SK-N-MC (cell line): ENCODE results near the gene BCKDHB.

Source experiments
- DNase-seq: peaks from one replicate; pipeline ENCODE4 v3.0.0-alpha.2; 2011; ENCODE audit warnings: low read depth, low spot score
- H3K27ac ChIP-seq: fragments of 200-600 bp; sonication (generic); 2 replicates; pipeline ENCODE4 v1.5.1; 2016; ENCODE audit warnings: mixed run types
- H3K36me3 ChIP-seq: fragments of 200-600 bp; sonication (generic); 2 replicates; pipeline ENCODE4 v1.6.1; 2017; ENCODE audit warnings: antibody characterized with exemption, low read length, mixed read lengths; ENCODE audit not compliant: insufficient read depth
- H3K4me3 ChIP-seq: fragments of 200-600 bp; sonication (generic); 2 replicates; pipeline ENCODE4 v1.5.1; 2016
- H3K9ac ChIP-seq: fragments of 200-600 bp; sonication (generic); 2 replicates; pipeline ENCODE4 v1.8.0; 2017; ENCODE audit warnings: mixed run types, mixed read lengths; ENCODE audit not compliant: insufficient read length
- H3K9me3 ChIP-seq: fragments of 200-600 bp; sonication (generic); 2 replicates; pipeline ENCODE4 v1.6.1; 2017; ENCODE audit warnings: low read depth, mild to moderate bottlenecking, antibody characterized with exemption, low read length, moderate library complexity, mixed read lengths
- EZH2 ChIP-seq: fragments of 200-600 bp; sonication (generic); IDR thresholded peaks from one replicate; pipeline ENCODE4 v1.6.1; 2017; ENCODE audit warnings: antibody characterized with exemption
- FOXP2 ChIP-seq: optimal IDR thresholded peaks from 2 replicates; pipeline ENCODE3; 2011; ENCODE audit warnings: mild to moderate bottlenecking, moderate library complexity; ENCODE audit not compliant: insufficient read depth; ENCODE audit errors: extremely low read length, control extremely low read depth
- POLR2AphosphoS5 ChIP-seq: IDR thresholded peaks from 2 replicates; pipeline ENCODE4 v1.6.1; 2012; ENCODE audit warnings: mild to moderate bottlenecking, low read depth, low read length, borderline replicate concordance

BCKDHB gene

DNA sequence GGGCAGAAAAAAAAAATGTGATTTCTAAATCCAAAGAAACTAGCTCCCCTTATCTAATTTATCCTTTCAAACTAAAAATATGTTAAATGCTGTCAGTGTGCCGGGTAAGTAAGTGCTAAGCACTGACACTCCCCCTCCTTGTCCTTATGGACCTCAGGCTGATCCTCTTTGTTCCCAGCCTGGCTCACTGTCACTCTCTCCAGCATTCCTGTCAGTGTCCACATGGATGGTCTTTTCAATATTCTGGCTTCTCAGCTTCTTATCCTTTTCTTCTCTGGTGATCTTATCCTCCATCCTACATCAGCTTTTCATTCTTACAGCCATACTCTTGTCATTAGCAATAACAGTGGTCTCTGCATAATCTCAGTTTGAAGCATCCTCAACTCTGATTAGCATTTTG lies 55.0 kb downstream of the BCKDHB start:
- no peaks in the 10 kb centered on the region for H3K36me3 ChIP-seq
- H3K4me3 ChIP-seq: no peak overlapping the region
- DNase-seq: no peak
- TF ChIP-seq POLR2AphosphoS5: no peak
- no peak for TF ChIP-seq FOXP2
- no peak overlapping the region for H3K27ac ChIP-seq
- H3K9ac ChIP-seq: no peak overlapping the region
- no peaks in the 10 kb centered on the region for H3K9me3 ChIP-seq

DNA sequence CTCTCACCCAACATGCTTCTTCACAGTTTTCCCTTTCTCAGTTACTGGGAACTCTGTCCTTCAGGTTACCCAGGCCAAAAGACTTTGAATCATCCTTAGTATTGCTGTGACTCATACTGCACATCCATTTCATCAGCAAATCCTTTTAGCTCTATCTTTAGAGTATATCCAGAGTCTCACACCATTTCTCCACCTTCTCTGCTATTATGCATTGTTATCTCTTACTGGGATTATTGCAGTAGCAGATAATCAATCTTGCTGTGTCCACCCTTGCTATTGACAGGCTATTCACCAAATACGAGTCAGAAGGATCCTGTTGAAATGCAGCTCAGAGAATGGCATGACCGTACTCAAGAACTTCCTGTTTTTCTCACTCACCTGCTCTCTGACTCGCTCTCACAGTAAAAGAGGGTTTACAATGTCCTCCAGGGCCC lies 57.3 kb downstream of the BCKDHB start:
- Histone ChIP-seq H3K9me3 (no peaks in the 10 kb centered on the region), H3K9ac (no peak overlapping the region), H3K4me3 (no peak overlapping the region), H3K27ac (no peak overlapping the region), H3K36me3 (0 out of 2 replicates have a peak, but pooled peaks cover 2% of the 10 kb centered on the region)
- TF ChIP-seq FOXP2: no peak
- DNase-seq: no peak

- no peak overlapping the region for H3K27ac ChIP-seq
- H3K9me3 ChIP-seq: no peaks in the 10 kb centered on the region
- 0 out of 2 replicates have a peak, but pooled peaks cover 2% of the 10 kb centered on the region for H3K36me3 ChIP-seq
- H3K4me3 ChIP-seq: no peak overlapping the region
- H3K9ac ChIP-seq: no peak overlapping the region
- no peak for TF ChIP-seq EZH2
- no peak for TF ChIP-seq POLR2AphosphoS5
- no peak for TF ChIP-seq FOXP2
- DNase-seq: no peak
Observed at GRCh38 chr6:80165143-80165542, 58.7 kb downstream of the BCKDHB start.

DNA sequence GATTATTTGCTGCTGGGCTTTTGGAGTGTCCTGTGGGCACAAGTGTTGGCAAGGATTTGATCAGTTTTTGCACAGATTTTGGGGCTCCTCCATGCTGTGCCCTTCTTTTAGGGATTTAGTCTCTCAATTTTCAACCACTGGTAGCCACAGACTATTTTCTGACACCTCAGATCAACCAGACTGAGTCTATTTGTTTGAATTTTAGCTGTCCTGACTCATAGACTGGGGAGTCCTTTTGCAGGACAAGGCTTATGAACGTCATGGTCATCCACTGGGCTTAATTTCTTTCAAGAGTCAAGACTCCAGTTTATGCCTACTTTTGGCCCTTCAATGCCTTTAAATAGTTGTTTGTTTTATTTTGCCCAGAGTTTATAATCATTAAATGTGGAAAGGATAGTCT lies 59.3 kb downstream of the BCKDHB start:
- TF ChIP-seq POLR2AphosphoS5 (no peak), FOXP2 (no peak), EZH2 (no peak)
- no peak overlapping the region for H3K9ac ChIP-seq

DNA sequence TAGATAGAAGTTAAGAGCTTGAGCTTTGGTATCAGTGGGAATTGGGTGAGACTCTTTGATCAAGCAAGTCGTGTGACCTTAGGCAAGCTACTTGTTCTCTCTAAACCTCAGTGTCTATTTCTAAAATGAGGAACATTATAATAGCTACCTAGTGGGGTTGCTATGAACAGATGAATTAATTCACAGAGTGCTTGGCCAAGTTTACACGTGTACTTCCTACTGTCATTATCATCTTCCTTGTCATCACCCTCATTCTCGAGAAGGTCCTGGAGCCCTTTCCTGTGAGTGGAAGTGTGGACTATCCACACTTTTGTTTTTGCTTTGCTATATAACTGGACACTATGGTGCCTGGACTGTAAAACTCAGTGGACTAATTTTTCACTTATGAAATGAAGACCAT lies 64.0 kb downstream of the BCKDHB start:
- DNase-seq: no peak
- no peaks in the 10 kb centered on the region for H3K9me3 ChIP-seq
- TF ChIP-seq POLR2AphosphoS5: no peak
- TF ChIP-seq EZH2: no peak
- no peak for TF ChIP-seq FOXP2
- H3K27ac ChIP-seq: no peak overlapping the region
- peaks cover 9% of the 10 kb centered on the region; the same call in 1 of the 2 replicates for H3K36me3 ChIP-seq
- H3K9ac ChIP-seq: no peak overlapping the region
- H3K4me3 ChIP-seq: no peak overlapping the region

More for the DNA sequence above, 59.3 kb downstream of the BCKDHB start:
- H3K4me3 ChIP-seq: no peak overlapping the region
- H3K27ac ChIP-seq: no peak overlapping the region
- DNase-seq: no peak
- H3K36me3 ChIP-seq: peaks cover 2% of the 10 kb centered on the region; the same call in 1 of the 2 replicates
- H3K9me3 ChIP-seq: no peaks in the 10 kb centered on the region

DNA sequence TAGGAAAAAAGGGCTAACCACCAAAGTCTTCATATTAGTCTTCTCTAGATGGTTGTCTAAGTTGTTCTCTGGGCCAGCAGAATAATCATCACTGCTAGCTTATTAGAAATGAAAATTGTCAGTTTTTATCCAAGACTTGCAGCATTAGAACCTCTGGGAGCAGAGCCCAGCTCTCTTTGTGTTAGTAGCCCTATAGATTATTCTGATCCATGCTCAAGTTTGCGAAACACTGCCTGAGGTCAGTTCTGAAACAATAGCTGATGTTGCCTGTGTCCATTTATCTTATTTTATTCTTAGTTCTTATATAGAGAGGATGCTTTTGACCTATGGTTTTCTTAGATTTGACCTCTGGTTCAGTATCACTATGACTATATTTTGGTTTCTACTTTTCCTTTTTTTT lies 66.9 kb downstream of the BCKDHB start:
- no peak for DNase-seq
- no peak overlapping the region for H3K9ac ChIP-seq
- H3K36me3 ChIP-seq: peaks cover 7% of the 10 kb centered on the region; the same call in 1 of the 2 replicates
- no peak overlapping the region for H3K27ac ChIP-seq
- no peaks in the 10 kb centered on the region for H3K9me3 ChIP-seq
- TF ChIP-seq FOXP2: no peak
- no peak for TF ChIP-seq POLR2AphosphoS5
- TF ChIP-seq EZH2: no peak
- H3K4me3 ChIP-seq: no peak overlapping the region

DNA sequence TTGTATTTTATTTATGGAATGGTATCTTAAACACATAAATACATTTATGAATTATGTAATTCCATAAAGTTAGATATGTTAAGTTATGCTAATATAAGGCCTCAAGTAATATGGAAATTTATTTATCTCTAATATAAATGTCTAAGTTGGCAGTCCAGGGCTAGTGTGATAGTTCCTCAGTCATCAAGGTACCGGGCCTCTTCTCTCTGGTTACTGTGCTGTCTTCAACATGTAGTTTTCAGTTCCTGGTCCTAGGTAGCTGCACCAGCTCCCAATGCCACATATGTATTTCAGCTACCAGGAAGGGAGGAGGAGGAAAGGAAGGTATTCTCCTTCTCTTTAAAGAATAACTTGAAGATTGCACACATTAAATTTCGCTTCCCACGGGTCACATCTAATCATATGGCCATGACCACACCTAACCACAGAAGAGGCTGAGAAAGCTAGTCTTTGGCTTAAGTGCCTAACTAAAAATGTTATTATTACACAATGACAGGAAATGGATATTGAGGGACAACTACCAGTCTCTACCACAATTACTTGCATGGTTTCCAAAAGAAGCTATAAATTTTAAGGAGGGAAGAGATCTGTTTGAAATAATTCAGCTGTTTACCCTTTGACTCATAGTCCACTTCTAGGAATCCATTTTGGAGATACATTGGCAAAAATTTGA lies 68.6 kb downstream of the BCKDHB start:
- Histone ChIP-seq H3K9ac (no peak overlapping the region), H3K9me3 (no peaks in the 10 kb centered on the region), H3K27ac (no peak overlapping the region), H3K4me3 (no peak overlapping the region), H3K36me3 (peaks cover 7% of the 10 kb centered on the region; the same call in 1 of the 2 replicates)
- TF ChIP-seq EZH2: no peak
- DNase-seq: no peak

GRCh38 chr6:80179695-80180094 lies 73.2 kb downstream of the BCKDHB start:
- H3K36me3 ChIP-seq: no peaks in the 10 kb centered on the region
- no peaks in the 10 kb centered on the region for H3K9me3 ChIP-seq
- no peak overlapping the region for H3K9ac ChIP-seq
- no peak overlapping the region for H3K27ac ChIP-seq
- no peak for DNase-seq
- no peak overlapping the region for H3K4me3 ChIP-seq
- TF ChIP-seq FOXP2 (no peak), EZH2 (no peak), POLR2AphosphoS5 (no peak)

- Histone ChIP-seq H3K9me3 (no peaks in the 10 kb centered on the region), H3K9ac (no peak overlapping the region), H3K36me3 (no peaks in the 10 kb centered on the region), H3K27ac (no peak overlapping the region), H3K4me3 (no peak overlapping the region)
- DNase-seq: no peak
- TF ChIP-seq FOXP2 (no peak), POLR2AphosphoS5 (no peak), EZH2 (no peak)
Observed at GRCh38 chr6:80181352-80182081, 75.0 kb downstream of the BCKDHB start.

- no peak overlapping the region for H3K27ac ChIP-seq
- no peak for DNase-seq
- no peak overlapping the region for H3K4me3 ChIP-seq
- TF ChIP-seq EZH2: no peak
- no peak for TF ChIP-seq POLR2AphosphoS5
- no peak for TF ChIP-seq FOXP2
- H3K36me3 ChIP-seq: no peaks in the 10 kb centered on the region
- no peak overlapping the region for H3K9ac ChIP-seq
- no peaks in the 10 kb centered on the region for H3K9me3 ChIP-seq
Observed at GRCh38 chr6:80182308-80182707, 75.8 kb downstream of the BCKDHB start.
